ENCODE measurements around the gene IGFBP6.

DNA sequence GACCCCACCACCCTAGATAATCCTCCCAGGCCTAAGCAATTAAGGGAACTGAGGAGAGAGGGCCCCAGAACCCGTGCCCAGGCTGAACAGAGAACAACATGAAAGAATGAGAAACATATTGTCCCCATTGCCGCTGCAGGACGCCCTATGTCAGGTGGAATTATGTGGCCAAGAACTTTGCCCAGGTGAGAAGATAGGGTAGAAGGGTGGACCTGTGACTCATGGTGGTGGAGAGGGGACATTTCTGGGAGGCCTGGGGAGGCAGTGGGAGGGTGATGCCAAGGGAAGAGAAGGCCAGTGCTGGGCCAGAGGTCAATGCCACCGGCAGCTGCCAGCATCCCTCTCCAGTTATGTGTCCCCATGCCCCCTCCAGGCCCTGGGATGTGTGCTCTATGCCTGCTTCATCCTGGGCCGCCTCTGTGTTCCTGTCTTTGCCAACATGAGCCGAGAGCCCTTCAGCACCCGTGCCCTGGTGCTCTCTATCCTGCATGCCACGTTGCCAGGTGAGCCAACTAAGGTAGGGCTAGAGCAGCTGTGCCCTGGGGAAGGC is 21.4 kb downstream of the IGFBP6 start:
- no peak for TF ChIP-seq GATA2 (IDR thresholded peaks at IDR 0.05; ENCODE audit: low read depth, low read length)
- no peak for TF ChIP-seq GATA3 (IDR thresholded peaks at IDR 0.05; ENCODE audit: low read depth, low read length)

Measured in SH-SY5Y (cell line).